T-helper 22 cell (primary cell): ENCODE data around the gene SLC51A.
A peak's percentile ranks its signal among the peaks of the same experiment; 100 is the strongest.
"Not testable (repeated sequence)": the region's sequence is repeated elsewhere in the genome, so short reads cannot be mapped to it uniquely, and the experiment has no call there.

Experiments
- DNase-seq: peaks from one replicate; pipeline ENCODE4 v3.0.0-alpha.2; 2020; ENCODE audit warnings: low read depth

The SLC51A gene

GRCh38 chr3:196193736-196194541, 22.4 kb upstream of the SLC51A start:
- no peak for DNase-seq

DNA sequence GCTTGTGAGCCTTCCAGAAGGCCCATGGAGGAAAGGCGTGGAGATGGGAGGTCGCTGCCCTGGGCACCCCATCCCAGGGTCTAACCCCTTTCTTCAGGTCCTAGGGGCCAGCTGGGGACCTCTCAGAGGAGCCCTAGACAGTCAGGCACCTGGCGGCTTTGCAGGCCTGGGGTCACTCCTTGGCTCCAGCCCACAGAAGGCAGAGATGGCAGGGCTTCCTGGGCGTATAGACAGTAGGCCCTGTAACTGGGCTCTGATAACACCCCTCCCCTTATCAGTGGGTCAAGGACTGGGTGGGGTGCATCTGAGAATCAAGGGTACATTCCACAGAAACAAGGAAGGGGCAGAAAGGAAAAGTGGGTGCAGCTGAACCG, 21.8 kb upstream of the SLC51A start:
- DNase-seq, result no peak

- DNase-seq, result no peak
Observed at GRCh38 chr3:196195664-196196265, 20.6 kb upstream of the SLC51A start.

DNA sequence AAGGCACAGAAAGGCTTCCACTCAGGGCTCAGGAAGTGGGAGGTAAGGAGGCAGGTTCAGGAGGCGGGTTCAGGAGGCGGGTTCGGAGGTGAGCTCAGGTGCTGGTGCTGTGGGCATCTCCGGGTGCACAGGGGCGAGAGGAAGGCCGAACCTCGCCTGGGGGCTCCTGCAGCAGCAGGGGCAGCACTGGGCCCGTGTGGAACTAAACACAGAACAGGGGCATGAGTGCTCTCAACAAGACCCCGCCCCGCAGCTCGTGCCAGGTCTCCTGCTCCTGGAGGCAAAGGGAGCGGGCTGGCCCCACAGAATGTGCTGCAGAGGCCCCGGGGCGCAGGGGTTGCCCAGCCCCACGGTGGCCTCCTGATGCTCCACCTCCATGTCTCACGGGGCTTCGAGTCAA, 18.8 kb upstream of the SLC51A start:
- no peak for DNase-seq

DNA sequence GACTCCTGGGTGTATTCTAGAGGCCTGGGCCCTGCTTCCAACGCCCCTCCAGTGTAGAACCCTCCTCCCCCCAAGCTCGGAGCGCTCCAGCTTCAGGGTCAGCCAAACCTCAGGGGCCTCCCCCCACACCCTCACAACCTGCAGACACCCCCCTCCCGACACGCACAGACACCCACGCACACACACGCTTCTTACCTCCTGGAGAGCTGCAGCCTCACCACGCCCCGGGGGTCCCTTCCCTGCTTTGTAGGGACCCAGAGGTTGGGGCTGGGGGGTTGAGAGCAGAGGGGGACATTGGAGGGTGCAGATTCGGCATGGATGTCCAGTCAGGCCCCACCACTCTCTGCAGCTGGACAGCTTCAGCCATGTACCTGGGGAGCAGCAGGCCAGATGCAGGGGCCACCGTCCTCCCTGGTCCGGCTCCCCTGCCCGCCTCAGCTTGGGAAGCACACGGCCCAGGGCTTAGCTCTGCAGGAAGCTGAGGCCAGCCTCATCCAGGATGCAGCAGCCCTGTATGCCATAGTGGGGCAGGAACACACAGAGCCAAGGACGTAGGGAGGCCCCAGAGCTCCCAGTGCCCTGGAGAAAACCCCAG, 18.2 kb upstream of the SLC51A start:
- DNase-seq, result no peak

DNA sequence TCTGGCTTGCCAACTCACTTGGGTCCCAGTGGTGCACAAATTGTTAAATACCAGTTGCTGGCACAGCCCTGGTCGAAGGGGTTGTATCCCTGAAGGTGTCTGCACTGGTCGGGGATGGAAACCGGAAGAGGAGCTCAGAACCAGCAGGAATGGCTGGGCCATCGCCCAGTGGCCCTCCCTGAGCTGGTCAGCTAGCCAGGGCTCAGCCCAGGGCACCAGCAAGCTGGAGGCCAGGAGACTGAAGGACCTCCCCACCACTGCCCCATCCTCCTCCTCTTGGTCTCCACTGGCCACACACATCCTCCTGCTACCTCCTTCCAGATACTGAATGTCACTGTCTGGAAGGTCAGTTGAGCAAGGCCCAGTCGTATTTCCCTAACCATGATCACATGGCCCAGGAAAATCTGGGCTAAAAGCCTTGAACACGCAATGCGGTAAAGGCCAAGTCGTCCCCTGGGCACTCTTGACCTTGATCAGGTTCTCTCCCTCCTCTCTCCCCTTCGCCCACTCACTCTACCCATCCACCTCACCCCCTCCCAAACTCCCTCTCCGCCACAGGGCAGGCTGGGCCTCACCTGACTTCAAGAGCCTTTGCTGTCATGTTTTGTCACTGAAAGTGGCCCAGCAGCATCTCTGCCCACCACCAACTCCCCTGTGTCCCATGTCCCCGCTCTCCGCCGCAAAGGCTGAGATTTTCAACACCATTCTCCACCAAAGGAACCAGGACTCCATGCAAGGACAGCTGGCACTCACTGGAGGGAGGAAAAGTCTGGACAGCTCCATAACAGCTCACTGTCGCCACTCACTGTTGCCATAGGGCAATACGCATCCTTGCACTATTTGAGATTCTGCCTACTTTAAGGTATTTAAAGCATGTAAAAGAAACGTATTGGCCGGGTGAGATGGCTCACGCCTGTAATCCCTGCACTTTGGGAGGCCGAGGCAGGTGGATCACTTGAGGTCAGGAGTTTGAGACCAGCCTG, 17.3 kb upstream of the SLC51A start:
- DNase-seq, result no peak

DNA sequence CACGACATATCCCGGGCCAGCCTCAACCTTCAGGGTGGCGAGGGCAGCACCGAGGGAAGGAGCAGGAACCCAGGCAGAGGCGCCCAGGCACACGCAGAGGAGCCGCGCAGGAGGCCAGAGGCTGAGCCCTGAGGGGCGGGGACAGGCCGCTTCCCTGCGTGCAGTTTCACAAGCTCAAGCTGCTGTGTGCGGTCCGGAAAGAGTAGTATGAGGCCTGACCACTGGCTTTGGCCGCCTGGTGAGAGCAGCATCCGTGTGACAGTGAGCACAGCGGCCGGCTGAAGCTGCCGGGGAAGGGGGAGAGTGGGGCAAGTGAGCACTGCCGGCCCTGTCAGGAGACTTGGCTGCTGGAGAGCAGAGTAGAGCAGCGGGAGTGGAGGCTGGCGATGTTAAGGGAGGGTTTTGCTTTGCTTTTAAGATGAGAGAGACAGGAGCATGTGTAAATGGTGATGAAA, 13.8 kb upstream of the SLC51A start:
- no peak for DNase-seq

DNA sequence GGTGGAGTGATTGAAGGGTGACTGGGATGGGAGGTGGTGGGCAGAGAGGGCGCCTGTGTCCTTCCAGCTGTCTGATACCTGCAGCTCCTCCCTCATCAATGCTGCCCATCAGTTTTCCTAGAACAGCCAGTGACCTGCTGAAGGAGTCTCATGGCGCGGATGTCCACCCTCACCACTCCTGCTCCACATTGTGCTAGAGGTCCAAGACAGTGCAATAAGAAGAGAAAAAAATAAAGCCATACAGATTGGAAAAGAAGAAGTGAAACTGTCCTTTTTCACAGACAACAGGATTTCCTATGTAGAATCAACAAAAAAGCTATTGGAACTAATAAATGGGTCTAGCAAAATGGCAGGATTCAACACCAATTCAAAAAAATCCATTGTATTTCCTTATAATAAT, 12.5 kb upstream of the SLC51A start:
- no peak for DNase-seq

GRCh38 chr3:196205442-196206205, 10.7 kb upstream of the SLC51A start:
- not testable (repeated sequence) for DNase-seq

GRCh38 chr3:196207159-196207832, 9.0 kb upstream of the SLC51A start:
- DNase-seq, result peak; percentile 24

DNA sequence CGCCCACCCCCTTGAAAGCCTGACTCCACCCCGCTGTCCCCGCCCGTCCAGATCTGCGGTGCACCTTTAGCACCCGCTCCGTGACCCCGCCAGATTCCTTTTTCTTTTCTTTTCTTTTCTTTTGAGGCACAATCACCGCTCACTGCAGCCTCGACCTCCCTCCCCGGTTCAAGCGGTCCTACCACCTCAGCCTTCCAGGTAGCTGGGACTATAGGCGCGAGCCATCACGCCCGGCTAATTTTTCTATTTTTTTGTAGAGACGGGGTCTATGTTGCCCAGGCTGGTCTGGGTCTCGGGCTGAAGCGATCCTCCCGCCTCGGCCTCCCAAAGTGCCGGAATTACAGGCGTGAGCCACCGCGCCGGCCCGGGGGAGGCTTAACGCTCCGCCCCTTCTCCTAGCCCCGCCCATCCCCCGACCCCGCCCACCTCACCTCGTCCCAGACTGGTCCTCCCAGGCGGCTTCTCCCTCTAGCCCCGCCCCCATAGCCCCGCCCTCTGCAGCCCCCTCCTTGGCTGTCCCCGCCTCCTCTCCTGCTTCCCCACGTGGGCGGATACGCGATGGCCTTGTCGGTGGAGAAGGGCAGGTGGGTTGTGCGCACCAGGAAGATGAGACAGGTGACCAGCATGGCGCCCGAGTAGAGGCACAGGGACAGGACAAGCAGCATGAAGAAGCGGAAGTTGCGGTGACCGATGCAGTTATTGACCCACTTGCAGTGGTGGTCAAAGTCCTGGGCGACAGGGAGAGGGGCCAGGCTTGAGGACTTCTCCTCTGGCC, 8.3 kb upstream of the SLC51A start:
- DNase-seq, result peak; percentile 57

GRCh38 chr3:196208942-196209695, 7.2 kb upstream of the SLC51A start:
- DNase-seq, result no peak

- not testable (repeated sequence) for DNase-seq
Observed at GRCh38 chr3:196209944-196210672, 6.2 kb upstream of the SLC51A start.

- DNase-seq, result no peak
Observed at GRCh38 chr3:196210673-196211556, 5.4 kb upstream of the SLC51A start, which contains the start of gene ZDHHC19. Gene ZDHHC19 (minus strand): TSS chr3:196211400. CDS start chr3:196211315, 85 bp downstream.

DNA sequence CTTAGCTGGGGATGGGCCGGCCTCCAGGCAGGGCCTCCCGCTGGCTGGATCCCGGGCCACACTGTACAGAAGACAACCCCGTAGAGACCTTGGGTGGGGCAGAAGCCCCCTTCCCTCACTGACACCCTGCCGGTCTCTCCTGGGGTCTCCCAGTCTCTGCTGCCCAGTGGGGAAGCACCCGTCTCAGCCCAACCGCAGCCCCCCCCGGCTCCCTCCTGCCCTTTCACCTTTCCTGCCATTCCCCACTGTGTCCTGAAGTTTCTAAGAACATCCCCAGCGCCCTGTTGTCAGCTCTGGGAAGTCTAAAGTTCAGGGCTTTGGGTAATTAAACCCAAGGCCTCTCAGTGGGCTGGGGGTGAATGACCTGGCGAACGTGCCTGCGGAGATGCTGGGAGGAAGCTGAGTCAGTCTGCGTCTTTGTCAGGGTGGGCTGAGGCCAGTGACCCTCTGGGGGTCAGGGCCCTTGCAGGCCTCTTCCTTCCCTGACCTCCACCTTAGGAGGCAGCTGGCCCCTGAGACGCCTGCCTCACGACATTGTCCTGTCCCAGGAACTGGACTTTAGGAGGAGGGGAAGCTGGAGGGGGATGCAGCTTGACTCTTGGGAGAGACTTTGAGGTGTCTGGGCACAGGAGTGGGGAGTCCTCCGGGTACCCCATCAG, 1.4 kb upstream of the SLC51A start:
- DNase-seq, result no peak

- DNase-seq, result no peak
Observed at GRCh38 chr3:196215493-196216020, 777 bp upstream of the SLC51A start.
